ENCODE data around the gene EML3.

DNA sequence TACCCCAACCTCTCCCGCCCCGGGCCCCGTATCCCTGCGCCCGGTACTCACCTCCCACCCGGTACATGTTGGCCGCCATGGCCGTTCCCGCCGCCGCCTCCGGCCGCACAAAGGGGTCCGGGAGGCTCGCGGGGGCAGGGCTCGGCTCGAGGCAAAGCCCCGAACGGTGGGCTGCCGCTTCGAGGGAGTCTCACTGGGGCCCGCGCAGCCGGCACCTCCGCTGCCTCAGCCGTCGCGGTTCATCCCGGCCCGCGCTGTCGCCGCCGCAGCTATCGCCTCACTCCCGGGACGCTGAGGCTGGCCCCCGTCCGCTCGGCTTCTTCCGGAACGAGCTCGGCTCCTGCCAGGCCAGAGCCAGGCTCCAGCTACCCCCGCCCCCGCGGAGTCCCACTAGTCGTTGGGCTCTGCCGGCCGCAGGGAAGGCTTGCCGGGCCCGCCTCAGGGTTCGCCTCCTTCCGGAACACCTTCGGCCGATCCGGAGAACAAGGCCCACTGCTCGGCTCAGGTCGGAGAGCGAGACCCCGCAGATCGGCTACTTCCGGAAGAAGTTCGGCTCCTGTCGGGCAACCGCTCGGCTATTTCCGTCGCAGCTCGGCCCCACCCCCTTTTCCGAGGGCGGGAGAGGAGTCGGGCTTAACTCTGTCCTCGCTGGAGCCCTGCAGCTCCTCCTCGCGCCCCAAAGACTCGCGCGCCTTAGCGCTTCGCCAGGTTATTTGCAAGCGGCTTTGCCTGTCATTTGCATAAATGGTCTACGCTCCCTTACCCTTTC is 11.0 kb downstream of the EML3 start, which contains the start of gene MTA2:
- TF ChIP-seq RARB (CRISPR knock-in tag; IDR thresholded peaks at IDR 0.05) (no peak), ZNF8 (CRISPR knock-in tag; IDR thresholded peaks at IDR 0.05) (no peak), ZFP3 (CRISPR knock-in tag; IDR thresholded peaks at IDR 0.05) (no peak), ZNF565 (CRISPR knock-in tag; conservative IDR thresholded peaks at IDR 0.05; ENCODE audit: low read depth) (no peak), GLIS3 (CRISPR knock-in tag; IDR thresholded peaks at IDR 0.05) (0 out of 2 replicates have a peak, but pooled peaks have one; percentile 33), ARNTL (CRISPR knock-in tag; IDR thresholded peaks at IDR 0.05; ENCODE audit: borderline replicate concordance, low read depth) (no peak)
- TF ChIP-seq, protein P1, sequence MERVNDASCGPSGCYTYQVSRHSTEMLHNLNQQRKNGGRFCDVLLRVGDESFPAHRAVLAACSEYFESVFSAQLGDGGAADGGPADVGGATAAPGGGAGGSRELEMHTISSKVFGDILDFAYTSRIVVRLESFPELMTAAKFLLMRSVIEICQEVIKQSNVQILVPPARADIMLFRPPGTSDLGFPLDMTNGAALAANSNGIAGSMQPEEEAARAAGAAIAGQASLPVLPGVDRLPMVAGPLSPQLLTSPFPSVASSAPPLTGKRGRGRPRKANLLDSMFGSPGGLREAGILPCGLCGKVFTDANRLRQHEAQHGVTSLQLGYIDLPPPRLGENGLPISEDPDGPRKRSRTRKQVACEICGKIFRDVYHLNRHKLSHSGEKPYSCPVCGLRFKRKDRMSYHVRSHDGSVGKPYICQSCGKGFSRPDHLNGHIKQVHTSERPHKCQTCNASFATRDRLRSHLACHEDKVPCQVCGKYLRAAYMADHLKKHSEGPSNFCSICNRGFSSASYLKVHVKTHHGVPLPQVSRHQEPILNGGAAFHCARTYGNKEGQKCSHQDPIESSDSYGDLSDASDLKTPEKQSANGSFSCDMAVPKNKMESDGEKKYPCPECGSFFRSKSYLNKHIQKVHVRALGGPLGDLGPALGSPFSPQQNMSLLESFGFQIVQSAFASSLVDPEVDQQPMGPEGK (CRISPR knock-in tag; IDR thresholded peaks at IDR 0.05; ENCODE audit: borderline replicate concordance) = no peak
- TF ChIP-seq, protein P2, sequence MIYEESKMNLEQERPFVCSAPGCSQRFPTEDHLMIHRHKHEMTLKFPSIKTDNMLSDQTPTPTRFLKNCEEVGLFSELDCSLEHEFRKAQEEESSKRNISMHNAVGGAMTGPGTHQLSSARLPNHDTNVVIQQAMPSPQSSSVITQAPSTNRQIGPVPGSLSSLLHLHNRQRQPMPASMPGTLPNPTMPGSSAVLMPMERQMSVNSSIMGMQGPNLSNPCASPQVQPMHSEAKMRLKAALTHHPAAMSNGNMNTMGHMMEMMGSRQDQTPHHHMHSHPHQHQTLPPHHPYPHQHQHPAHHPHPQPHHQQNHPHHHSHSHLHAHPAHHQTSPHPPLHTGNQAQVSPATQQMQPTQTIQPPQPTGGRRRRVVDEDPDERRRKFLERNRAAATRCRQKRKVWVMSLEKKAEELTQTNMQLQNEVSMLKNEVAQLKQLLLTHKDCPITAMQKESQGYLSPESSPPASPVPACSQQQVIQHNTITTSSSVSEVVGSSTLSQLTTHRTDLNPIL (CRISPR knock-in tag; IDR thresholded peaks at IDR 0.05; ENCODE audit: low read depth) = no peak

Data from SK-N-SH treated with all-trans-retinoic acid at 6 μM for 48 hours (cell line).